ENCODE measurements around the gene KNTC1.
"Not testable (repeated sequence)": the region's sequence is repeated elsewhere in the genome, so short reads cannot be mapped to it uniquely, and the experiment has no call there.

Gene KNTC1

DNA sequence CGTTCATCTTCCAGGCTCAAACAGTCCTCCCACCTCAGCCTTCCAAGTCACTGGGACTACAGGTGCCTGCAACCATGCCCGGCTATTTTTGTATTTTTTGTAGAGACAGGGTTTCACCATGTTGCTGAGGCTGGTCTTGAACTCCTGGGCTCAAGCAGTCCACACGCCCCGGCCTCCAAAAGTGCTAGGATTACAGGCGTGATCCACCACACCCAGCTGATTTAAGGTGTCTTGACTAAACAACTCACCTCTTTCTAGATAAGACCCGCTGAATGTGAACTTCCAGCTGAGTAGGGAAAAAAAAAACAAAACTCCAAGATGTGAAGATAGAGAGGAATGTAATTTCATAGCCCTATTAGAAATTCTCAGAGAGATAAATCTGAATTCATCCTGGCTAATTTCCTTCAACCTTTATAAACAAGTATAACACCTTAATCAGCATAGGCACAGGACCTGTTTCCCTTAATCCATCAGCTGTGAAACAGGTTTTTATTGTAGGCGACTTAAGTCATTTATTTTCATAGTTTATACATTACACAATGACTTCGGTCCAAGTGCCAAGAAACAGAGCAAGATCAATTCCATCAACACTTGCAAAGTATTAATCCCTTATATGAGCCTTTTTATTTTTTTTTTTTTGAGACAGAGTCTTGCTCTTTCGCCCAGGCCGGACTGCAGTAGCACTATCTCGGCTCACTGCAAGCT, 124.6 kb downstream of the KNTC1 start:
- TF ChIP-seq, protein P1, sequence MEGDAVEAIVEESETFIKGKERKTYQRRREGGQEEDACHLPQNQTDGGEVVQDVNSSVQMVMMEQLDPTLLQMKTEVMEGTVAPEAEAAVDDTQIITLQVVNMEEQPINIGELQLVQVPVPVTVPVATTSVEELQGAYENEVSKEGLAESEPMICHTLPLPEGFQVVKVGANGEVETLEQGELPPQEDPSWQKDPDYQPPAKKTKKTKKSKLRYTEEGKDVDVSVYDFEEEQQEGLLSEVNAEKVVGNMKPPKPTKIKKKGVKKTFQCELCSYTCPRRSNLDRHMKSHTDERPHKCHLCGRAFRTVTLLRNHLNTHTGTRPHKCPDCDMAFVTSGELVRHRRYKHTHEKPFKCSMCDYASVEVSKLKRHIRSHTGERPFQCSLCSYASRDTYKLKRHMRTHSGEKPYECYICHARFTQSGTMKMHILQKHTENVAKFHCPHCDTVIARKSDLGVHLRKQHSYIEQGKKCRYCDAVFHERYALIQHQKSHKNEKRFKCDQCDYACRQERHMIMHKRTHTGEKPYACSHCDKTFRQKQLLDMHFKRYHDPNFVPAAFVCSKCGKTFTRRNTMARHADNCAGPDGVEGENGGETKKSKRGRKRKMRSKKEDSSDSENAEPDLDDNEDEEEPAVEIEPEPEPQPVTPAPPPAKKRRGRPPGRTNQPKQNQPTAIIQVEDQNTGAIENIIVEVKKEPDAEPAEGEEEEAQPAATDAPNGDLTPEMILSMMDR (IDR thresholded peaks at IDR 0.05; ENCODE audit: insufficient read depth, low read length): no peak
- TF ChIP-seq GABPA (IDR thresholded peaks at IDR 0.05; ENCODE audit: low read depth) (no peak), POLR2AphosphoS5 (IDR thresholded peaks at IDR 0.05; ENCODE audit: low read depth) (no peak), SPI1 (IDR thresholded peaks at IDR 0.05; ENCODE audit: borderline replicate concordance, low read depth) (no peak)
- TF ChIP-seq, protein P2, sequence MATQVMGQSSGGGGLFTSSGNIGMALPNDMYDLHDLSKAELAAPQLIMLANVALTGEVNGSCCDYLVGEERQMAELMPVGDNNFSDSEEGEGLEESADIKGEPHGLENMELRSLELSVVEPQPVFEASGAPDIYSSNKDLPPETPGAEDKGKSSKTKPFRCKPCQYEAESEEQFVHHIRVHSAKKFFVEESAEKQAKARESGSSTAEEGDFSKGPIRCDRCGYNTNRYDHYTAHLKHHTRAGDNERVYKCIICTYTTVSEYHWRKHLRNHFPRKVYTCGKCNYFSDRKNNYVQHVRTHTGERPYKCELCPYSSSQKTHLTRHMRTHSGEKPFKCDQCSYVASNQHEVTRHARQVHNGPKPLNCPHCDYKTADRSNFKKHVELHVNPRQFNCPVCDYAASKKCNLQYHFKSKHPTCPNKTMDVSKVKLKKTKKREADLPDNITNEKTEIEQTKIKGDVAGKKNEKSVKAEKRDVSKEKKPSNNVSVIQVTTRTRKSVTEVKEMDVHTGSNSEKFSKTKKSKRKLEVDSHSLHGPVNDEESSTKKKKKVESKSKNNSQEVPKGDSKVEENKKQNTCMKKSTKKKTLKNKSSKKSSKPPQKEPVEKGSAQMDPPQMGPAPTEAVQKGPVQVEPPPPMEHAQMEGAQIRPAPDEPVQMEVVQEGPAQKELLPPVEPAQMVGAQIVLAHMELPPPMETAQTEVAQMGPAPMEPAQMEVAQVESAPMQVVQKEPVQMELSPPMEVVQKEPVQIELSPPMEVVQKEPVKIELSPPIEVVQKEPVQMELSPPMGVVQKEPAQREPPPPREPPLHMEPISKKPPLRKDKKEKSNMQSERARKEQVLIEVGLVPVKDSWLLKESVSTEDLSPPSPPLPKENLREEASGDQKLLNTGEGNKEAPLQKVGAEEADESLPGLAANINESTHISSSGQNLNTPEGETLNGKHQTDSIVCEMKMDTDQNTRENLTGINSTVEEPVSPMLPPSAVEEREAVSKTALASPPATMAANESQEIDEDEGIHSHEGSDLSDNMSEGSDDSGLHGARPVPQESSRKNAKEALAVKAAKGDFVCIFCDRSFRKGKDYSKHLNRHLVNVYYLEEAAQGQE (IDR thresholded peaks at IDR 0.05; ENCODE audit: insufficient replicate concordance, low read depth): no peak
- Histone ChIP-seq H3K27ac (replicated peaks) (no peak overlapping the region), H3K27me3 (ENCODE audit: insufficient read depth, poor library complexity, severe bottlenecking) (no peaks in the 10 kb centered on the region), H3K4me3 (replicated peaks; ENCODE audit: insufficient read depth, low read length) (no peak overlapping the region)
- DNase-seq (ENCODE audit: low read depth in 1 of 2, low spot score in 1 of 2): no peak

DNA sequence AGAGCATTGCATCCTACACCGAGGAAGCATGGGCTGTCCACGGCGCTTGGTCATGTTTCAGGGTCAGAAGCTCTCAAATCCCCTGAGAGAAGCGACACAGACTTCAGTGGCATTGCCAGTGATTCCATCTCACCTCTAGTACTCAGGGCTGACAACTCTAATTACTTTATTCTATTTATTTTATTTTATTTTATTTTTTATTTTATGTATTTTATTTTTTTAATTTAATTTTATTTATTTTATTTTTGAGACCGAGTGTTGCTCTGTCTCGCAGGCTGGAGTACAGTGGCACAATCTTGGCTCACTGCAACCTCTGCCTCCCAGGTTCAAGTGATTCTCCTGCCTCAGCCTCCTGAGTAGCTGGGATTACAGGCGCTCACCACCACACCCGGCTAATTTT, 126.2 kb downstream of the KNTC1 start:
- not testable (repeated sequence) for DNase-seq (ENCODE audit: low read depth in 1 of 2, low spot score in 1 of 2); H3K27ac ChIP-seq (replicated peaks); H3K4me3 ChIP-seq (replicated peaks; ENCODE audit: insufficient read depth, low read length)

DNA sequence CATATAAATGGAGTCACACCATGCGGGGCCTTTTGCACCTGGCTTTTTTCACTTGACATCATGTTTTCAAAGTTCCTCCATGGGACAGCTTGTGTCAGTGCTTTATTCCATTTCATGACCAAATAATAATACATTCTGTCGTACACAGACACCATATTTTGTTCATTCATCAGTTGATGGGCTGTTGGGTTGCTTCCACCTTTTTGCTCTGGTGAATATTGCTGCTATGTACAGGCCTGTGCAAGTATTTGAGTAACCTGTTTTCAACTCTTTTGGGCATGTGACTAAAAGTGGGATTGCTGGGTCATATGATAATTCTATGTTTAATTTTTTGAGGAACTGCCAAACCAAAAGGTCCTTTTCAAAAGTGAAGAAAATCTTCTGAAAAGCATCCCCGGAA, 129.2 kb downstream of the KNTC1 start:
- no peak for DNase-seq (ENCODE audit: low read depth in 1 of 2, low spot score in 1 of 2)
- Histone ChIP-seq H3K4me3 (replicated peaks; ENCODE audit: insufficient read depth, low read length) (no peak overlapping the region), H3K27me3 (ENCODE audit: insufficient read depth, poor library complexity, severe bottlenecking) (no peaks in the 10 kb centered on the region), H3K27ac (replicated peaks) (no peak overlapping the region)
- TF ChIP-seq, protein P2 (IDR thresholded peaks at IDR 0.05; ENCODE audit: insufficient replicate concordance, low read depth): no peak
- TF ChIP-seq, protein P1 (IDR thresholded peaks at IDR 0.05; ENCODE audit: insufficient read depth, low read length): no peak
- peak; percentile 35; the same call in 1 of the 2 replicates for TF ChIP-seq SPI1 (IDR thresholded peaks at IDR 0.05; ENCODE audit: borderline replicate concordance, low read depth)

More for the DNA sequence above, 126.2 kb downstream of the KNTC1 start:
- not testable (repeated sequence) for H3K27me3 ChIP-seq (ENCODE audit: insufficient read depth, poor library complexity, severe bottlenecking)

DNA sequence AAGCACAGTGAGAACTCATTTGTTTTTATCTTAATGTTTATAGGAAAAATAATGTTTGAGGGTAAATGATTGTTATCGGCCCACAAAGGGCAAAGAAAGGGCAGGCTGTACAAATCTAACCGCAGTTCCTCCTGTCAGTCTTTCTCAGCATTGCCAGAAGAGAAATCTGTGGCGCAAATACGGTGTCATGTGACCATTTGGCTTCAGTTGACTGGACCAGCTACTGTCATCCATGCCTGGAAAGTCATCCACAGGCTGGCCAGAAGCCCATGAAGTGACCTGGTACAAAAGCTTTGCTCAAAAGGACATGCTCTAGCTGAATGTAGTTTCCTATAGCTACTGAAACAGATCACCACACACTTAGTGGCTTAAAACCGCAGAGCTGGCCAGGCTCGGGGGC, 132.5 kb downstream of the KNTC1 start:
- Histone ChIP-seq H3K4me3 (replicated peaks; ENCODE audit: insufficient read depth, low read length) (no peak overlapping the region), H3K27ac (replicated peaks) (no peak overlapping the region), H3K27me3 (ENCODE audit: insufficient read depth, poor library complexity, severe bottlenecking) (no peaks in the 10 kb centered on the region)
- DNase-seq (ENCODE audit: low read depth in 1 of 2, low spot score in 1 of 2): peak in 1 of 2 experiments; percentile 51
- TF ChIP-seq, protein P2 (IDR thresholded peaks at IDR 0.05; ENCODE audit: insufficient replicate concordance, low read depth): no peak
- no peak for TF ChIP-seq GABPA (IDR thresholded peaks at IDR 0.05; ENCODE audit: low read depth)
- TF ChIP-seq SPI1 (IDR thresholded peaks at IDR 0.05; ENCODE audit: borderline replicate concordance, low read depth): no peak
- TF ChIP-seq POLR2AphosphoS5 (IDR thresholded peaks at IDR 0.05; ENCODE audit: low read depth): no peak
- TF ChIP-seq, protein P1 (IDR thresholded peaks at IDR 0.05; ENCODE audit: insufficient read depth, low read length): no peak

All from HL-60 (cell line).